A549 (cell line): Measurements from ENCODE around the gene ADCY4. TPM values are rescaled to one million over a fixed set of nuclear protein-coding genes. Genes with fewer than 3 reads are reported as not detected.

ENCODE experiments used
- ATAC-seq, 2 experiments: fragments of 200-7000 bp in 1 of 2; fragments of >200 bp in 1 of 2; cut with Nextera tagmentation in 1 of 2; cut with Tn5 transposase in 1 of 2; 3 replicates each; pipeline versions ENCODE4 v1.8.0 to v1.9.1; 2018 to 2020; ENCODE audit warnings: mild to moderate bottlenecking in 1 of 2, moderate library complexity in 1 of 2
- CTCF ChIA-PET: fragments of 300-600 bp; sonication (Branson Sonifier 250); formaldehyde crosslinking; extraction: SDS; loops from one replicate; lab custom pipeline; 2021; ENCODE audit warnings: antibody characterized with exemption, inconsistent platforms; lab: Yijun Ruan, JAX
- POLR2A ChIA-PET: fragments of 350-600 bp; formaldehyde crosslinking; extraction: SDS; loops from one replicate; lab custom pipeline; 2021; ENCODE audit warnings: antibody characterized with exemption, inconsistent platforms; lab: Yijun Ruan, JAX
- DNase-seq, 2 experiments: peaks; one replicate each; pipeline versions ENCODE4 v3.0.0 to v3.0.0-alpha.2; 2011 to 2016; ENCODE audit warnings: low read depth in 1 of 2, low spot score in 1 of 2
- FAIRE-seq: peaks from 2 replicates; lab custom pipeline; 2011; peaks lifted over from hg19 to GRCh38; lab: Jason Lieb, UNC
- H3K27ac ChIP-seq, 2 experiments: fragments of >200 bp; sonication (Bioruptor Twin); formaldehyde crosslinking; 3 replicates each; pipeline ENCODE4 v1.5.1; 2016 to 2017
- H3K4me1 ChIP-seq: fragments of >200 bp; sonication (Bioruptor Twin); formaldehyde crosslinking; 3 replicates; pipeline ENCODE4 v1.6.1; 2016
- H3K4me2 ChIP-seq: fragments of >200 bp; sonication (Bioruptor Twin); formaldehyde crosslinking; 3 replicates; pipeline ENCODE4 v1.6.1; 2016
- H3K4me3 ChIP-seq: fragments of >200 bp; sonication (Bioruptor Twin); formaldehyde crosslinking; 3 replicates; pipeline ENCODE4 v1.5.1; 2016
- H3K9me3 ChIP-seq: fragments of >200 bp; sonication (Bioruptor Twin); formaldehyde crosslinking; 3 replicates; pipeline ENCODE4 v1.6.1; 2016
- ATOH8 ChIP-seq: fragments of 250-450 bp; sonication (Bioruptor Pico); IDR thresholded peaks from 2 replicates; pipeline ENCODE4 v1.5.0; 2020; ENCODE audit warnings: low read depth, mild to moderate bottlenecking, moderate library complexity
- BCL3 ChIP-seq: fragments of >200 bp; sonication (Bioruptor Twin); formaldehyde crosslinking; IDR thresholded peaks from 3 replicates; pipeline ENCODE4 v1.6.1; 2016
- CBX2 ChIP-seq: fragments of 200-600 bp; sonication (generic); IDR thresholded peaks from 2 replicates; pipeline ENCODE4 v1.6.1; 2016; ENCODE audit warnings: low read depth, mild to moderate bottlenecking, borderline replicate concordance
- CBX8 ChIP-seq: fragments of 200-600 bp; sonication (generic); IDR thresholded peaks from 2 replicates; pipeline ENCODE4 v1.6.1; 2016
- CTCF ChIP-seq: fragments of >200 bp; sonication (Bioruptor Twin); formaldehyde crosslinking; IDR thresholded peaks from 3 replicates; pipeline ENCODE4 v1.5.1; 2016
- EHMT2 ChIP-seq: fragments of 200-600 bp; sonication (generic); IDR thresholded peaks from 2 replicates; pipeline ENCODE4 v1.6.1; 2016; ENCODE audit warnings: antibody characterized with exemption, low read depth, mild to moderate bottlenecking, moderate library complexity
- ELK1 ChIP-seq: fragments of 150-350 bp; IDR thresholded peaks from 2 replicates; pipeline ENCODE4 v1.6.1; 2014; ENCODE audit warnings: low read depth, mild to moderate bottlenecking, low read length
- FOSL2 ChIP-seq, 2 experiments: fragments of 450-650 bp in 1 of 2; fragments of >200 bp in 1 of 2; sonication (Bioruptor Twin) in 1 of 2; formaldehyde crosslinking; IDR thresholded peaks; 2 replicates each; pipeline versions ENCODE4 v1.5.0 to v1.6.1; 2016 to 2020; ENCODE audit warnings: mild to moderate bottlenecking in 1 of 2, moderate library complexity in 1 of 2
- FOXS1 ChIP-seq: fragments of 250-450 bp; sonication (Bioruptor Pico); IDR thresholded peaks from 2 replicates; pipeline ENCODE4 v1.5.0; 2020; ENCODE audit warnings: mild to moderate bottlenecking, moderate library complexity
- HDAC2 ChIP-seq: fragments of 200-600 bp; sonication (generic); IDR thresholded peaks from 2 replicates; pipeline ENCODE4 v1.6.1; 2016
- HES2 ChIP-seq: fragments of >200 bp; sonication (Bioruptor Twin); formaldehyde crosslinking; IDR thresholded peaks from 2 replicates; pipeline ENCODE4 v1.6.1; 2016
- HEYL ChIP-seq: fragments of 250-450 bp; sonication (Bioruptor Pico); IDR thresholded peaks from 2 replicates; pipeline ENCODE4 v1.8.0; 2021; ENCODE audit warnings: mild to moderate bottlenecking, moderate library complexity
- HOXA7 ChIP-seq: fragments of 250-450 bp; sonication (Bioruptor Pico); IDR thresholded peaks from 2 replicates; pipeline ENCODE4 v1.5.0; 2020; ENCODE audit warnings: mild to moderate bottlenecking, moderate library complexity
- JUN ChIP-seq, 2 experiments: fragments of >200 bp; sonication (Bioruptor Twin); formaldehyde crosslinking; IDR thresholded peaks; 2 replicates in 1 of 2; 3 replicates in 1 of 2; pipeline ENCODE4 v1.6.1; 2016 to 2017
- KDM5A ChIP-seq: fragments of 200-600 bp; sonication (generic); IDR thresholded peaks from 2 replicates; pipeline ENCODE4 v1.6.1; 2016; ENCODE audit warnings: antibody characterized with exemption, mild to moderate bottlenecking
- MAX ChIP-seq: IDR thresholded peaks from 2 replicates; pipeline ENCODE4 v1.6.1; 2012
- NPAS2 ChIP-seq: fragments of 250-450 bp; sonication (Bioruptor Pico); IDR thresholded peaks from 2 replicates; pipeline ENCODE4 v1.8.0; 2022; ENCODE audit warnings: mild to moderate bottlenecking, moderate library complexity, borderline replicate concordance
- PHF8 ChIP-seq: fragments of 200-600 bp; sonication (generic); IDR thresholded peaks from 2 replicates; pipeline ENCODE4 v1.6.1; 2016; ENCODE audit warnings: low read depth, mild to moderate bottlenecking, antibody characterized with exemption, moderate library complexity, borderline replicate concordance
- POLR2A ChIP-seq: IDR thresholded peaks from 2 replicates; pipeline ENCODE4 v1.6.1; 2012; ENCODE audit warnings: mild to moderate bottlenecking, low read length
- RFX5 ChIP-seq: fragments of 450-650 bp; IDR thresholded peaks from 2 replicates; pipeline ENCODE4 v1.7.1; 2014; ENCODE audit warnings: antibody characterized with exemption, mild to moderate bottlenecking, moderate library complexity
- RNF2 ChIP-seq: fragments of 200-600 bp; sonication (generic); IDR thresholded peaks from 2 replicates; pipeline ENCODE4 v1.6.1; 2016; ENCODE audit warnings: low read depth, mild to moderate bottlenecking, antibody characterized with exemption, moderate library complexity, borderline replicate concordance
- SREBF2 ChIP-seq: fragments of 450-650 bp; IDR thresholded peaks from 2 replicates; pipeline ENCODE4 v1.6.1; 2014; ENCODE audit warnings: mild to moderate bottlenecking, moderate library complexity
- ZC3H11A ChIP-seq: fragments of 450-650 bp; IDR thresholded peaks from 2 replicates; pipeline ENCODE4 v1.6.1; 2014; ENCODE audit warnings: antibody characterized with exemption, mild to moderate bottlenecking
- WGBS: methylation state at CpG from one replicate; pipeline ENCODE4 v1.1.6; 2017; ENCODE audit errors: missing lambda C conversion rate; 5-methylcytosine and 5-hydroxymethylcytosine counted together
- polyA plus RNA-seq, 4 experiments: library from polyadenylated mRNA; depleted of rRNA in 3 of 4; stranded (reverse); fragments of >200 nt; fragmentation: RNase III in 1 of 4; extraction: RNeasy Plus Mini Kit Qiagen cat#74134 plus additional on column Dnase treatment in 1 of 4; gene quantifications; 2 replicates in 3 of 4; 3 replicates in 1 of 4; pipeline ENCODE4 v1.2.3, GENCODE V29; 2011 to 2017
- TF ChIP-seq, protein P1 (sequence below): fragments of 200-600 bp; sonication (generic); IDR thresholded peaks from 2 replicates; pipeline ENCODE4 v1.6.1; 2016; ENCODE audit warnings: antibody characterized with exemption, mild to moderate bottlenecking, moderate library complexity

Gene ADCY4
- polyA plus RNA-seq, 2 of the 4 experiments (the other 2 are of a cell fraction), result not detected

DNA sequence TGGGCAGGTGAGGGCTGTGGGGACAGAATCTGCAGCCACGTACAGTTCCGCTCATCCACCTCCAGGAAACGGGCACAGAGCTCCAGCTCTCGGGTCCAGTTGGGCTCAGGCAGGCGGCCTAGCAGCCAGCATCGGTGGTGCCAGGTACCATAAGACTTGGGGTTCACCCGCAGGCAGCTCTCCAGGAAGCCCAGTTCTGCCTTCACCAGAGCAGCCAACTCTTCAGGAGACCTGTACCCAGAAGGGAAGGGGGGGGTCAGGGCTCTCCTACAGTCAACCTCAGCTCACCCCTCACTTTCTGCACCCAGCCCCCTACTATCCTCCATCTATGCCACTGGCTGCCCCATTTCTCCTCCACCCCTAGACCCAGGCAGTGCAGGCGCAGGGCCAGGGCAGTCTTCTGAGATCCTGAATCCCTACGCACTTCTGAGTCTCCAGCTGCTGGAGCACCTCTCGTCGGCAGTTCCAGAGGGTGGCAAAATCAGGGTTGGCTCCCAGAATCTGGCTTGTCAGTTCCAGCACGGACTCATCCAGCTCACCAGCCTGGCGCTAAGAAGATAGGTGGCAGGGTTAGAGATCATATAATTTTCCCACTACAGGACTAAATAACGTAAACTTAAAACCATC lies 64.8 kb downstream of the ADCY4 start:
- 93% methylated on average over 14 of the region's 14 CpGs for WGBS
- no peak for FAIRE-seq
- no peak for DNase-seq
- POLR2A ChIA-PET, result interaction anchor here (0.6 to 1.9 kb wide), 7 partner anchors 10 to 54 kb away, joined by 3 to 14 read pairs (median 5); partner anchors contain the start of genes CIDEB, DHRS1, MDP1 and NOP9
- Histone ChIP-seq H3K4me2 (peak overlapping the region; percentile 85; the same call in 2 of the 3 replicates), H3K4me1 (0 out of 3 replicates have a peak, but pooled peaks cover 5% of the 10 kb centered on the region), H3K9me3 (no peaks in the 10 kb centered on the region), H3K4me3 (no peak overlapping the region), H3K27ac (no peak overlapping the region)
- no peak for ATAC-seq
- CTCF ChIA-PET, result interaction anchor here (0.6 to 34.0 kb wide), 10 partner anchors 13 to 166 kb away, joined by 3 to 469 read pairs (median 5); partner anchors contain the start of genes CIDEB, DHRS1, IRF9 and LTB4R
- TF ChIP-seq CTCF, result no peak
- TF ChIP-seq MAX, result no peak
- no peak for TF ChIP-seq JUN (IDR thresholded peaks at IDR 0.05)
- TF ChIP-seq KDM5A, result no peak
- no peak for TF ChIP-seq FOSL2 (IDR thresholded peaks at IDR 0.05)
- no peak for TF ChIP-seq FOSL2 (CRISPR knock-in tag; IDR thresholded peaks at IDR 0.05)
- no peak for TF ChIP-seq NPAS2 (CRISPR knock-in tag)
- TF ChIP-seq CBX8, result no peak
- no peak for TF ChIP-seq CBX2
- no peak for TF ChIP-seq ZC3H11A
- no peak for TF ChIP-seq PHF8
- TF ChIP-seq HDAC2, result no peak

- no peaks in the 10 kb centered on the region for H3K9me3 ChIP-seq
- 94% methylated on average over 8 of the region's 8 CpGs for WGBS
- no peak for FAIRE-seq
- TF ChIP-seq POLR2A (no peak), BCL3 (no peak), ZC3H11A (no peak), HOXA7 (CRISPR knock-in tag) (no peak), NPAS2 (CRISPR knock-in tag) (no peak), RFX5 (no peak), FOSL2 (IDR thresholded peaks at IDR 0.05) (no peak), FOSL2 (CRISPR knock-in tag; IDR thresholded peaks at IDR 0.05) (no peak), FOXS1 (no peak), ATOH8 (CRISPR knock-in tag) (no peak), SREBF2 (no peak), EHMT2 (no peak), HES2 (no peak), RNF2 (no peak), CBX8 (no peak), HEYL (CRISPR knock-in tag) (no peak), ELK1 (no peak)
- TF ChIP-seq, protein P1, sequence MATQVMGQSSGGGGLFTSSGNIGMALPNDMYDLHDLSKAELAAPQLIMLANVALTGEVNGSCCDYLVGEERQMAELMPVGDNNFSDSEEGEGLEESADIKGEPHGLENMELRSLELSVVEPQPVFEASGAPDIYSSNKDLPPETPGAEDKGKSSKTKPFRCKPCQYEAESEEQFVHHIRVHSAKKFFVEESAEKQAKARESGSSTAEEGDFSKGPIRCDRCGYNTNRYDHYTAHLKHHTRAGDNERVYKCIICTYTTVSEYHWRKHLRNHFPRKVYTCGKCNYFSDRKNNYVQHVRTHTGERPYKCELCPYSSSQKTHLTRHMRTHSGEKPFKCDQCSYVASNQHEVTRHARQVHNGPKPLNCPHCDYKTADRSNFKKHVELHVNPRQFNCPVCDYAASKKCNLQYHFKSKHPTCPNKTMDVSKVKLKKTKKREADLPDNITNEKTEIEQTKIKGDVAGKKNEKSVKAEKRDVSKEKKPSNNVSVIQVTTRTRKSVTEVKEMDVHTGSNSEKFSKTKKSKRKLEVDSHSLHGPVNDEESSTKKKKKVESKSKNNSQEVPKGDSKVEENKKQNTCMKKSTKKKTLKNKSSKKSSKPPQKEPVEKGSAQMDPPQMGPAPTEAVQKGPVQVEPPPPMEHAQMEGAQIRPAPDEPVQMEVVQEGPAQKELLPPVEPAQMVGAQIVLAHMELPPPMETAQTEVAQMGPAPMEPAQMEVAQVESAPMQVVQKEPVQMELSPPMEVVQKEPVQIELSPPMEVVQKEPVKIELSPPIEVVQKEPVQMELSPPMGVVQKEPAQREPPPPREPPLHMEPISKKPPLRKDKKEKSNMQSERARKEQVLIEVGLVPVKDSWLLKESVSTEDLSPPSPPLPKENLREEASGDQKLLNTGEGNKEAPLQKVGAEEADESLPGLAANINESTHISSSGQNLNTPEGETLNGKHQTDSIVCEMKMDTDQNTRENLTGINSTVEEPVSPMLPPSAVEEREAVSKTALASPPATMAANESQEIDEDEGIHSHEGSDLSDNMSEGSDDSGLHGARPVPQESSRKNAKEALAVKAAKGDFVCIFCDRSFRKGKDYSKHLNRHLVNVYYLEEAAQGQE, result no peak
- 0 out of 3 replicates have a peak, but pooled peaks cover 5% of the 10 kb centered on the region for H3K4me1 ChIP-seq
- no peak for ATAC-seq
- POLR2A ChIA-PET, result interaction anchor here (0.6 to 1.4 kb wide), 2 partner anchors 11 to 27 kb away, joined by 4 to 7 read pairs; partner anchors contain the start of gene TINF2
- H3K4me2 ChIP-seq, result no peak overlapping the region
- DNase-seq, result no peak
- H3K27ac ChIP-seq, result no peak overlapping the region
- no peak overlapping the region for H3K4me3 ChIP-seq
- CTCF ChIA-PET, result interaction anchor here (0.6 to 34.0 kb wide), 7 partner anchors 14 to 167 kb away, joined by 3 to 469 read pairs (median 4); partner anchors contain the start of genes CIDEB, DHRS1, IRF9 and LTB4R
Measured at GRCh38 chr14:24269368-24269767, 65.5 kb downstream of the ADCY4 start.
